K562 (cell line): ENCODE results near the gene GCDH. TPM values are rescaled to one million over a fixed set of nuclear protein-coding genes. Genes with fewer than 3 reads are reported as not detected.
A peak's percentile ranks its signal among the peaks of the same experiment; 100 is the strongest.

ENCODE experiments used
- ATAC-seq: fragments of 200-7000 bp; cut with Tn5 transposase; 3 replicates; pipeline ENCODE4 v1.9.1; 2020; ENCODE audit warnings: moderate library complexity
- BruUV-seq: library from RNA; stranded (reverse); fragments of 400-500 nt; replicated peaks from 2 replicates; lab custom pipeline; 2021; lab: Mats Ljungman, UMichigan
- CTCF ChIA-PET: fragments of 300-600 bp; formaldehyde crosslinking; extraction: SDS; loops from one replicate; lab custom pipeline; 2021; ENCODE audit warnings: low intra/inter-chr PET ratio; lab: Yijun Ruan, JAX
- POLR2A ChIA-PET: fragments of 300-600, 350-650 bp; sonication (Branson Sonifier 250); formaldehyde crosslinking; extraction: SDS; loops from one replicate; lab custom pipeline; 2021; ENCODE audit warnings: antibody characterized with exemption, inconsistent platforms; lab: Yijun Ruan, JAX
- DNase-seq, 4 experiments: peaks; one replicate each; pipeline versions ENCODE4 v3.0.0 to v3.0.0-alpha.2; 2011 to 2018; ENCODE audit warnings: low spot score in 3 of 4, mixed read lengths in 3 of 4; ENCODE audit errors: extremely low read depth in 1 of 4
- FAIRE-seq: peaks from 2 replicates; lab custom pipeline; 2011; peaks lifted over from hg19 to GRCh38; lab: Jason Lieb, UNC
- H2AFZ ChIP-seq: 2 replicates; pipeline ENCODE4 v1.6.0; 2011; ENCODE audit warnings: low read depth, low read length, control low read depth, inconsistent platforms
- H3K27ac ChIP-seq: fragments of 200-600 bp; 3 replicates; pipeline ENCODE4 v1.8.0; 2011; ENCODE audit warnings: low read depth, mild to moderate bottlenecking, control low read depth, inconsistent platforms, low read length, moderate library complexity, mixed read lengths; ENCODE audit errors: extremely low read depth
- H3K27me3 ChIP-seq, 2 experiments: fragments of 300-600 bp in 1 of 2; 2 replicates in 1 of 2; 3 replicates in 1 of 2; pipeline versions ENCODE4 v1.6.0 to v1.8.0; 2011; ENCODE audit warnings: inconsistent platforms in 2 of 2, low read length in 2 of 2, mild to moderate bottlenecking in 1 of 2, mixed read lengths in 1 of 2, moderate library complexity in 1 of 2; ENCODE audit not compliant: control insufficient read depth in 2 of 2, insufficient read depth in 2 of 2
- H3K36me3 ChIP-seq: fragments of 300-600 bp; 3 replicates; pipeline ENCODE4 v1.8.0; 2011; ENCODE audit warnings: mild to moderate bottlenecking, low read length, inconsistent platforms; ENCODE audit not compliant: control insufficient read depth, insufficient read depth
- H3K4me1 ChIP-seq, 2 experiments: fragments of 200-600 bp in 1 of 2; replicated peaks in 1 of 2; 2 replicates in 1 of 2; 3 replicates in 1 of 2; pipeline versions ENCODE4 v1.5.1 to v1.8.0; 2011; ENCODE audit warnings: inconsistent platforms in 2 of 2, low read length in 2 of 2, mild to moderate bottlenecking in 1 of 2, mixed read lengths in 1 of 2, moderate library complexity in 1 of 2; ENCODE audit not compliant: control insufficient read depth in 2 of 2, insufficient read depth in 2 of 2
- H3K4me2 ChIP-seq: 2 replicates; pipeline ENCODE4 v1.6.1; 2011; ENCODE audit warnings: low read length, control low read depth, inconsistent platforms, mixed read lengths; ENCODE audit not compliant: insufficient read depth
- H3K4me3 ChIP-seq: fragments of 200-600 bp; sonication (generic), shearing (Covaris generic); 2 replicates; pipeline ENCODE4 v1.5.1; 2016; ENCODE audit warnings: control low read depth, inconsistent platforms
- H3K79me2 ChIP-seq: fragments of 200-600 bp; 3 replicates; pipeline ENCODE4 v1.8.0; 2011; ENCODE audit warnings: low read length, inconsistent platforms; ENCODE audit not compliant: control insufficient read depth, insufficient read depth
- H3K9ac ChIP-seq, 2 experiments: 2 replicates each; pipeline versions ENCODE4 v1.6.0 to v1.6.1; 2011; ENCODE audit warnings: low read depth in 2 of 2, low read length in 2 of 2, control low read depth in 1 of 2, inconsistent platforms in 1 of 2, mild to moderate bottlenecking in 1 of 2, mixed read lengths in 1 of 2; ENCODE audit not compliant: insufficient read depth in 1 of 2
- H3K9me1 ChIP-seq: one replicate; pipeline ENCODE4 v1.6.0; 2011; ENCODE audit warnings: inconsistent platforms, mild to moderate bottlenecking, low read length, moderate library complexity; ENCODE audit not compliant: control insufficient read depth, insufficient read depth
- H3K9me3 ChIP-seq: replicated peaks from 2 replicates; pipeline ENCODE4 v1.5.1; 2011; ENCODE audit warnings: low read depth, low read length, inconsistent platforms; ENCODE audit not compliant: control insufficient read depth, insufficient read depth
- H4K20me1 ChIP-seq: replicated peaks from 2 replicates; pipeline ENCODE4 v1.6.1; 2011; ENCODE audit warnings: low read length, inconsistent platforms, mixed read lengths; ENCODE audit not compliant: control insufficient read depth, insufficient read depth
- BRD9 ChIP-seq: fragments of 450-650 bp; IDR thresholded peaks from 2 replicates; pipeline ENCODE4 v1.6.1; 2018; ENCODE audit warnings: low read depth; ENCODE audit not compliant: partially characterized antibody
- ELK1 ChIP-seq: sonication (generic); formaldehyde crosslinking; IDR thresholded peaks from 2 replicates; pipeline ENCODE4 v1.8.1; 2022; ENCODE audit warnings: missing genetic modification reagents
- FOXM1 ChIP-seq, 2 experiments: fragments of 450-650 bp in 1 of 2; sonication (generic) in 1 of 2; formaldehyde crosslinking in 1 of 2; IDR thresholded peaks; 2 replicates each; pipeline versions ENCODE4 v1.6.1 to v1.9.0; 2017 to 2022; ENCODE audit warnings: low read depth in 2 of 2, mild to moderate bottlenecking in 2 of 2, missing genetic modification reagents in 1 of 2, moderate library complexity in 1 of 2
- JUNB ChIP-seq: fragments of 450-650 bp; formaldehyde crosslinking; conservative IDR thresholded peaks from 2 replicates; pipeline ENCODE4 v1.4.0; 2020; ENCODE audit warnings: mild to moderate bottlenecking
- MEIS2 ChIP-seq: fragments of 450-650 bp; IDR thresholded peaks from 2 replicates; pipeline ENCODE4 v1.6.1; 2014; ENCODE audit warnings: mild to moderate bottlenecking; ENCODE audit not compliant: partially characterized antibody
- SAP30 ChIP-seq: fragments of 200-600 bp; sonication (generic); IDR thresholded peaks from 2 replicates; pipeline ENCODE4 v1.6.1; 2012; ENCODE audit warnings: borderline replicate concordance, low read depth, mild to moderate bottlenecking, moderate library complexity, low read length, control low read depth, inconsistent platforms; ENCODE audit not compliant: insufficient read depth, poor library complexity, severe bottlenecking
- TAL1 ChIP-seq: fragments of 450-650 bp; IDR thresholded peaks from 2 replicates; pipeline ENCODE4 v1.6.1; 2016; ENCODE audit warnings: mild to moderate bottlenecking
- ZBTB9 ChIP-seq: fragments of 450-650 bp; formaldehyde crosslinking; IDR thresholded peaks from 2 replicates; pipeline ENCODE4 v1.4.0; 2020; ENCODE audit warnings: mild to moderate bottlenecking, moderate library complexity
- ZNF316 ChIP-seq: fragments of 450-650 bp; IDR thresholded peaks from 2 replicates; pipeline ENCODE4 v1.6.1; 2016
- ZNF639 ChIP-seq, 2 experiments: fragments of 200-800 bp in 1 of 2; sonication (Bioruptor generic) in 1 of 2; sonication (generic) in 1 of 2; formaldehyde crosslinking in 1 of 2; IDR thresholded peaks in 1 of 2; conservative IDR thresholded peaks in 1 of 2; 2 replicates each; pipeline versions ENCODE4 v1.5.0 to v1.6.1; 2016 to 2020; ENCODE audit warnings: missing compliant biosample characterization in 1 of 2, missing genetic modification characterization in 1 of 2, missing genetic modification reagents in 1 of 2
- ZSCAN32 ChIP-seq: fragments of 450-650 bp; formaldehyde crosslinking; IDR thresholded peaks from 2 replicates; pipeline ENCODE4 v1.4.0; 2020; ENCODE audit warnings: mild to moderate bottlenecking, moderate library complexity
- WGBS: fragments of 100-300 bp; shearing (Covaris generic); methylation state at CpG from one replicate; pipeline ENCODE4 v1.1.6; 2016; ENCODE audit warnings: low coverage, mixed read lengths; ENCODE audit not compliant: insufficient coverage; ENCODE audit errors: missing lambda C conversion rate; 5-methylcytosine and 5-hydroxymethylcytosine counted together
- in situ Hi-C: fragments of 300-500 bp; cut with MboI; formaldehyde crosslinking; loops from 4 replicates; pipeline ENCODE4 v1.15.0; 2018; ENCODE audit warnings: inconsistent platforms, mixed read lengths
- intact Hi-C: fragments of 100-400 bp; cut with micrococcal nuclease; formaldehyde crosslinking; loops from 2 replicates; pipeline ENCODE4 v1.14.2; 2022
- polyA plus RNA-seq, 8 experiments: library from polyadenylated mRNA; depleted of rRNA in 4 of 8; stranded (reverse) in 5 of 8; unstranded in 3 of 8; fragments of >200 nt; fragmentation: Nextera tagmentation in 2 of 8; fragmentation: Illumina TruSeq in 1 of 8; extraction: Ambion mirVana in 2 of 8; extraction: Trizol in 1 of 8; gene quantifications; 2 replicates each; pipeline versions ENCODE4 v1.2.1 to v1.2.3, GENCODE V29; 2011 to 2014; ENCODE audit warnings: inconsistent platforms in 1 of 8, missing spikeins in 1 of 8
- total RNA-seq, 7 experiments: library from RNA; depleted of rRNA in 6 of 7; stranded (reverse); fragments of >200 nt in 6 of 7; fragmentation: Illumina TruSeq in 2 of 7; extraction: Trizol in 2 of 7; gene quantifications; 2 replicates each; pipeline versions ENCODE4 v1.2.1 to v1.2.3, GENCODE V29; 2011 to 2021; ENCODE audit warnings: low replicate concordance in 1 of 7

The GCDH gene
- total and polyA plus RNA-seq, 9 of the 15 experiments (the other 6 are each of a cell fraction or from before 2014, with no cell fraction given) = 2.9 to 50.8 (median 19.1) TPM

- TF ChIP-seq TAL1 (peak; percentile 4; the same call in 1 of the 2 replicates), MEIS2 (no peak), ZNF639 (CRISPR knock-in tag; conservative IDR thresholded peaks at IDR 0.05 in 1 of 2, IDR thresholded peaks at IDR 0.05 in 1 of 2) (peak in 1 of 2 experiments; percentile 64; a peak in 1 of 4 replicates)
These were observed 46.4 kb downstream of the GCDH start (continued) for GRCh38 chr19:12937093-12937926.

- no TSS peak for BruUV-seq
- DNase-seq (peak; percentile 92 to 100 (median 96)), ATAC-seq (peak; percentile 93), FAIRE-seq (peak; percentile 98)
- peak within 1 kb of the TSS; percentile 90 for H3K4me3 ChIP-seq
- H3K9ac ChIP-seq = peak within 1 kb of the TSS; percentile 99
- H3K9me3 ChIP-seq = no peaks in the 10 kb centered on the region
- no peaks in the 10 kb centered on the region for H3K27me3 ChIP-seq
- WGBS = under 1% methylated on average over 56 of the region's 63 CpGs
- POLR2A ChIA-PET = interaction anchor here (0.5 to 2.2 kb wide), 25 partner anchors 8 to 226 kb away, joined by 3 to 11 read pairs (median 3); partner anchors contain the start of genes DNASE2, GADD45GIP1, GCDH and KLF1
- peaks cover 3% of the 10 kb centered on the region for H3K9me1 ChIP-seq
- in situ Hi-C loops (no loop called here), intact Hi-C loops (loop anchor here (5.0 kb wide), 1 partner anchor 51 kb away; the partner anchor contains the start of gene KLF1)
- H3K4me1 ChIP-seq = peaks cover 36 to 44% of the 10 kb centered on the region in 2 experiments
- H3K27ac ChIP-seq = peak within 1 kb of the TSS; percentile 94
- peaks cover 25% of the 10 kb centered on the region for H4K20me1 ChIP-seq
- H3K36me3 ChIP-seq = peaks cover 42% of the 10 kb centered on the region
- peaks cover 57% of the 10 kb centered on the region for H3K79me2 ChIP-seq
- CTCF ChIA-PET = no interaction called here
- H2AFZ ChIP-seq = peak within 1 kb of the TSS; percentile 86
- H3K4me2 ChIP-seq = peak within 1 kb of the TSS; percentile 98
- TF ChIP-seq FOXM1 (IDR thresholded peaks at IDR 0.05; ENCODE audit: low read depth) (no peak; the same call in 1 of the 2 replicates), FOXM1 (CRISPR knock-in tag; IDR thresholded peaks at IDR 0.05; ENCODE audit: low read depth) (0 out of 2 replicates have a peak, but pooled peaks have one; percentile 19), BRD9 (peak; percentile 94), SAP30 (peak; percentile 64), ZNF316 (no peak), JUNB (CRISPR knock-in tag) (no peak), ELK1 (no peak), ZBTB9 (CRISPR knock-in tag) (peak; percentile 37; the same call in 1 of the 2 replicates), ZSCAN32 (CRISPR knock-in tag) (peak; percentile 7; the same call in 1 of the 2 replicates)
These were observed 47.2 kb downstream of the GCDH start, which contains the start of gene CALR for GRCh38 chr19:12937927-12938778. CALR (plus strand) TSS chr19:12938609; CDS start chr19:12938680, 71 bp downstream.
